H1 (cell line): ENCODE data around the gene PHKA1. TPM values are rescaled to one million over a fixed set of nuclear protein-coding genes. Genes with fewer than 3 reads are reported as not detected.

Source experiments
- CTBP2 ChIP-seq: IDR thresholded peaks from 2 replicates; pipeline ENCODE4 v1.7.0; 2011; ENCODE audit warnings: borderline replicate concordance, mild to moderate bottlenecking, moderate library complexity, mixed read lengths, low read length; ENCODE audit not compliant: insufficient read depth, insufficient read length
- GTF2F1 ChIP-seq: IDR thresholded peaks from 2 replicates; pipeline ENCODE4 v1.6.1; 2012; ENCODE audit warnings: low read depth, low read length, improper control_type of control experiment, borderline replicate concordance
- HDAC2 ChIP-seq, 2 experiments: fragments of 300-600 bp in 1 of 2; sonication (generic) in 1 of 2; IDR thresholded peaks; 2 replicates each; pipeline ENCODE4 v1.6.1; 2011 to 2012; ENCODE audit warnings: low read depth in 2 of 2, low read length in 2 of 2, mild to moderate bottlenecking in 2 of 2, moderate library complexity in 2 of 2, borderline replicate concordance in 1 of 2, inconsistent platforms in 1 of 2
- POU5F1 ChIP-seq: IDR thresholded peaks from 2 replicates; pipeline ENCODE4 v1.6.1; 2011; ENCODE audit warnings: low read depth, mild to moderate bottlenecking, low read length, moderate library complexity
- polyA plus RNA-seq, 7 experiments: library from polyadenylated mRNA; depleted of rRNA in 3 of 7; stranded (reverse) in 5 of 7; unstranded in 2 of 7; fragments of >200 nt in 5 of 7; fragments of 200-250 nt in 2 of 7; gene quantifications; 1 replicate in 5 of 7; 2 replicates in 1 of 7; 4 replicates in 1 of 7; pipeline versions ENCODE4 v1.2.1 to v1.2.3, GENCODE V29; 2011 to 2013; ENCODE audit warnings: missing spikeins in 2 of 7, mixed read lengths in 2 of 7
- total RNA-seq: library from RNA; stranded (reverse); fragmentation: NEBNext Ultra II Directional; extraction: Animal tissue kit (Norgen Biotek cat#: 25700); gene quantifications from 2 replicates; pipeline ENCODE4 v1.2.1, GENCODE V29; 2021
- TF ChIP-seq, protein P1 (sequence below): IDR thresholded peaks from 2 replicates; pipeline ENCODE4 v1.6.1; 2012; ENCODE audit warnings: low read length, inconsistent platforms
- TF ChIP-seq, protein P2 (sequence below): IDR thresholded peaks from 2 replicates; pipeline ENCODE4 v1.6.1; 2011; ENCODE audit warnings: low read depth, mild to moderate bottlenecking, low read length; ENCODE audit not compliant: insufficient read depth

The PHKA1 gene
- total and polyA plus RNA-seq, 2 of the 8 experiments (the other 6 are each of a cell fraction or from before 2014, with no cell fraction given): 4.2 to 7.2 TPM

DNA sequence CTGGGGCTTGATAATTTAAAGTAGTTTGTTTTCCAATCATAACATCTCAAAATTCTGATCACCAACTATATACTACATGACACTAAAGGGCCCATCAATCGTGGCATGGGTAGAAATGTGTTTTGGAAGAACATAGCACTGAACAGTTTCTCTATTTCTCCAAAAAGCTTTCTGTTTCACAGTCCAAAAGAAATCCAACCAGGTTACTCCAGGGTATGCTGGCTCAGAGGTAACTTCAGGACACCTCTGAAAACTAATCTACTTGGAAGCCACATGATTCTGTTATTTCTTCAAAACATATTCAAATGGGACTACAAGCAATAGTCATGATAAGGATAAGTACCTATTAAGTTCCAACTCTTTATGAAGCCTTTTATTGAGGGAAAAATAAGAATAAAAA lies 8.3 kb downstream of the PHKA1 start (continued):
- no peak for TF ChIP-seq HDAC2 (IDR thresholded peaks at IDR 0.05; ENCODE audit: borderline replicate concordance in 1 of 2, low read depth in 2 of 2, low read length in 2 of 2)
- TF ChIP-seq, protein P1, sequence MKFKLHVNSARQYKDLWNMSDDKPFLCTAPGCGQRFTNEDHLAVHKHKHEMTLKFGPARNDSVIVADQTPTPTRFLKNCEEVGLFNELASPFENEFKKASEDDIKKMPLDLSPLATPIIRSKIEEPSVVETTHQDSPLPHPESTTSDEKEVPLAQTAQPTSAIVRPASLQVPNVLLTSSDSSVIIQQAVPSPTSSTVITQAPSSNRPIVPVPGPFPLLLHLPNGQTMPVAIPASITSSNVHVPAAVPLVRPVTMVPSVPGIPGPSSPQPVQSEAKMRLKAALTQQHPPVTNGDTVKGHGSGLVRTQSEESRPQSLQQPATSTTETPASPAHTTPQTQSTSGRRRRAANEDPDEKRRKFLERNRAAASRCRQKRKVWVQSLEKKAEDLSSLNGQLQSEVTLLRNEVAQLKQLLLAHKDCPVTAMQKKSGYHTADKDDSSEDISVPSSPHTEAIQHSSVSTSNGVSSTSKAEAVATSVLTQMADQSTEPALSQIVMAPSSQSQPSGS: no peak
- TF ChIP-seq CTBP2: no peak
- no peak for TF ChIP-seq POU5F1
- no peak for TF ChIP-seq GTF2F1
- TF ChIP-seq, protein P2, sequence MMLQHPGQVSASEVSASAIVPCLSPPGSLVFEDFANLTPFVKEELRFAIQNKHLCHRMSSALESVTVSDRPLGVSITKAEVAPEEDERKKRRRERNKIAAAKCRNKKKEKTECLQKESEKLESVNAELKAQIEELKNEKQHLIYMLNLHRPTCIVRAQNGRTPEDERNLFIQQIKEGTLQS: no peak
